PC-3 (cell line): ENCODE measurements around the gene SUGP1. TPM values are rescaled to one million over a fixed set of nuclear protein-coding genes. Genes with fewer than 3 reads are reported as not detected.

Source experiments
- ATAC-seq: fragments of 200-7000 bp; cut with Tn5 transposase; 2 replicates; pipeline ENCODE4 v1.9.1; 2020; ENCODE audit warnings: mild to moderate bottlenecking, moderate library complexity
- BruUV-seq: library from RNA; stranded (reverse); fragments of 400-500 nt; replicated peaks from 2 replicates; lab custom pipeline; 2021; lab: Mats Ljungman, UMichigan
- CTCF ChIA-PET: fragments of 300-600 bp; sonication (Branson Sonifier 250); formaldehyde crosslinking; loops from one replicate; lab custom pipeline; 2022; ENCODE audit warnings: antibody characterized with exemption; lab: Charles Lee
- POLR2A ChIA-PET: fragments of 300-600 bp; sonication (Branson Sonifier 250); formaldehyde crosslinking; loops from one replicate; lab custom pipeline; 2022; ENCODE audit warnings: antibody characterized with exemption; ENCODE audit not compliant: unreplicated experiment; lab: Charles Lee
- DNase-seq: peaks from one replicate; pipeline ENCODE4 v3.0.0-alpha.2; 2015
- H2AFZ ChIP-seq: fragments of 300-600 bp; sonication (generic); 2 replicates; pipeline ENCODE4 v1.6.0; 2016; ENCODE audit warnings: antibody characterized with exemption, low read length
- H3F3A ChIP-seq: fragments of 300-600 bp; sonication (generic); one replicate; pipeline ENCODE4 v1.6.0; 2017; ENCODE audit warnings: antibody characterized with exemption, low read length, control low read depth, mild to moderate bottlenecking; ENCODE audit not compliant: unreplicated experiment
- H3K27ac ChIP-seq: fragments of 300-600 bp; sonication (generic); 2 replicates; pipeline ENCODE4 v1.5.1; 2016; ENCODE audit warnings: mild to moderate bottlenecking, low read length
- H3K27me3 ChIP-seq: fragments of 300-600 bp; sonication (generic); 2 replicates; pipeline ENCODE4 v1.6.1; 2016; ENCODE audit warnings: low read length, mixed read lengths
- H3K36me3 ChIP-seq: fragments of 300-600 bp; sonication (generic); 2 replicates; pipeline ENCODE4 v1.6.1; 2016; ENCODE audit warnings: low read depth, mixed run types, low read length, mixed read lengths
- H3K4me1 ChIP-seq: fragments of 300-600 bp; sonication (generic); 2 replicates; pipeline ENCODE4 v1.5.1; 2016; ENCODE audit warnings: low read length; ENCODE audit not compliant: insufficient read depth
- H3K4me2 ChIP-seq: fragments of 300-600 bp; sonication (generic); 2 replicates; pipeline ENCODE4 v1.6.0; 2016; ENCODE audit warnings: low read length
- H3K4me3 ChIP-seq: fragments of 300-600 bp; sonication (generic); 2 replicates; pipeline ENCODE4 v1.5.1; 2016; ENCODE audit warnings: mild to moderate bottlenecking, low read length, mixed read lengths
- H3K79me2 ChIP-seq: fragments of 300-600 bp; sonication (generic); 2 replicates; pipeline ENCODE4 v1.6.1; 2017; ENCODE audit warnings: low read length, mixed read lengths
- H3K9ac ChIP-seq: fragments of 300-600 bp; sonication (generic); 2 replicates; pipeline ENCODE4 v1.6.0; 2016; ENCODE audit warnings: mild to moderate bottlenecking, low read length
- H3K9me2 ChIP-seq: fragments of 300-600 bp; sonication (generic); replicated peaks from 2 replicates; pipeline ENCODE4 v1.6.1; 2016; ENCODE audit warnings: mixed run types, low read length, mixed read lengths
- H3K9me3 ChIP-seq: fragments of 300-600 bp; sonication (generic); 2 replicates; pipeline ENCODE4 v1.6.1; 2016; ENCODE audit warnings: low read length, mixed read lengths
- H4K20me1 ChIP-seq: fragments of 300-600 bp; sonication (generic); 2 replicates; pipeline ENCODE4 v1.6.1; 2016; ENCODE audit warnings: low read length, mixed read lengths
- EZH2 ChIP-seq: fragments of 300-600 bp; sonication (generic); IDR thresholded peaks from one replicate; pipeline ENCODE4 v1.6.1; 2017; ENCODE audit warnings: antibody characterized with exemption, mild to moderate bottlenecking, low read length; ENCODE audit not compliant: unreplicated experiment
- EZH2phosphoT487 ChIP-seq: fragments of 300-600 bp; sonication (generic); IDR thresholded peaks from 2 replicates; pipeline ENCODE4 v1.6.1; 2018; ENCODE audit warnings: mild to moderate bottlenecking, antibody characterized with exemption, low read length, borderline replicate concordance
- intact Hi-C: fragments of 100-400 bp; cut with micrococcal nuclease; formaldehyde crosslinking; loops from 2 replicates; pipeline ENCODE4 v1.9.0; 2023
- total RNA-seq: library from RNA; depleted of rRNA; stranded (reverse); fragments of >200 nt; gene quantifications from 2 replicates; pipeline ENCODE4 v1.2.3, GENCODE V29; 2014
- TF ChIP-seq, protein P1 (sequence below): fragments of 300-600 bp; sonication (generic); conservative IDR thresholded peaks from 2 replicates; pipeline ENCODE4 v1.5.1; 2017; ENCODE audit warnings: antibody characterized with exemption, low read depth, mild to moderate bottlenecking, low read length

The SUGP1 gene
- total RNA-seq, 1 experiment from 2014 or later, result 42.1 TPM

DNA sequence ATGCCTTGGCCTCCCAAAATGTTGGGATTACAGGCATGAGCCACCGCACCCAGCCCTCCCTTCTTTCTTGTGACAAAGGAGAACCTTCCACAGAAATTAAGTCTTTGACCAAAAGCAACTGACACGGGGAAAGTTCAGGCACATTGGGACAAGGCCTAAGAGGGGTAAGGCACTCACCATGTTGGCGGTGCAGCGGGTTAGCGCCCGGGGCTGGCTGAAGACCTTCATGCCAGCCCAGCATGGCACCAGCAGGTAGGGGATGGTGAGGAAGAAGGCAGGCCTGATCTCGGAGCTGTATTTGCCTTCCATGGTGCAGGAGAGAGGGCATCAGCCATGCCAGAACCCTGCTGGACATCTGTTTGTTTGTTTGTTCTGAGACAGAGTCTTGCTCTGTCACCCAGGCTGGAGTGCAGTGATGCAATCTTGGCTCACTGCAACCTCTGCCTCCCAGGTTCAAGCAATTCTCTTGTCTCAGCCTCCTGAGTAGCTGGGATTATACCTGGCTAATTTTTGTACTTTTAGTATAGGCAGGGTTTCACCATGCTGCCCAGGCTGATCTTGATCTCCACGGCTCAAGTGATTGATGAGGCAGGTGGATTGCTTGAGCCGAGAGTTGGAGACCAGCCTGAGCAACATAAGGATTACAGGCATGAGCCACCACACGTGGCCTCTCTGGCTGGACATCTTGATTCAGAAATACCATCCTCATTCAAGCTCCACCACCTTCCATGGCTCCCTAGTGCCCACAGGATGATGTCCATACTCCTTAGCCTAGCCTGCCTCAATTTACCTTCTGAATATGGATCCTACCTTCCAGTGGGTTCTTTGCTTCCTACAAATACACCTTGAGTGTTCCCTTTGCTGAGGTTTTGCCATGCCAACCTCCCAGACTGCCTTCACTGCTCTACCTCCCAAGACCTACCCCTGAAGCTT is 51.6 kb downstream of the SUGP1 start:
- H3F3A ChIP-seq, result no peaks in the 10 kb centered on the region
- DNase-seq, result no peak
- no peak overlapping the region for H3K4me2 ChIP-seq
- no TSS peak for BruUV-seq
- TF ChIP-seq EZH2phosphoT487 (no peak), EZH2 (no peak)
- TF ChIP-seq, protein P1, sequence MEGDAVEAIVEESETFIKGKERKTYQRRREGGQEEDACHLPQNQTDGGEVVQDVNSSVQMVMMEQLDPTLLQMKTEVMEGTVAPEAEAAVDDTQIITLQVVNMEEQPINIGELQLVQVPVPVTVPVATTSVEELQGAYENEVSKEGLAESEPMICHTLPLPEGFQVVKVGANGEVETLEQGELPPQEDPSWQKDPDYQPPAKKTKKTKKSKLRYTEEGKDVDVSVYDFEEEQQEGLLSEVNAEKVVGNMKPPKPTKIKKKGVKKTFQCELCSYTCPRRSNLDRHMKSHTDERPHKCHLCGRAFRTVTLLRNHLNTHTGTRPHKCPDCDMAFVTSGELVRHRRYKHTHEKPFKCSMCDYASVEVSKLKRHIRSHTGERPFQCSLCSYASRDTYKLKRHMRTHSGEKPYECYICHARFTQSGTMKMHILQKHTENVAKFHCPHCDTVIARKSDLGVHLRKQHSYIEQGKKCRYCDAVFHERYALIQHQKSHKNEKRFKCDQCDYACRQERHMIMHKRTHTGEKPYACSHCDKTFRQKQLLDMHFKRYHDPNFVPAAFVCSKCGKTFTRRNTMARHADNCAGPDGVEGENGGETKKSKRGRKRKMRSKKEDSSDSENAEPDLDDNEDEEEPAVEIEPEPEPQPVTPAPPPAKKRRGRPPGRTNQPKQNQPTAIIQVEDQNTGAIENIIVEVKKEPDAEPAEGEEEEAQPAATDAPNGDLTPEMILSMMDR, result no peak
- H3K9me3 ChIP-seq, result no peaks in the 10 kb centered on the region
- no peaks in the 10 kb centered on the region for H3K9me2 ChIP-seq
- H3K27ac ChIP-seq, result no peak overlapping the region
- no peaks in the 10 kb centered on the region for H3K36me3 ChIP-seq
- no peak; the same call in 1 of the 2 replicates for ATAC-seq
- intact Hi-C loops, result no loop called here
- H3K4me3 ChIP-seq, result no peak overlapping the region
- no peaks in the 10 kb centered on the region for H3K79me2 ChIP-seq
- ChIA-PET CTCF (no interaction called here), POLR2A (no interaction called here)
- H4K20me1 ChIP-seq, result no peaks in the 10 kb centered on the region
- no peak overlapping the region for H3K9ac ChIP-seq
- H3K27me3 ChIP-seq, result no peaks in the 10 kb centered on the region
- no peaks in the 10 kb centered on the region for H3K4me1 ChIP-seq
- no peak overlapping the region for H2AFZ ChIP-seq

DNA sequence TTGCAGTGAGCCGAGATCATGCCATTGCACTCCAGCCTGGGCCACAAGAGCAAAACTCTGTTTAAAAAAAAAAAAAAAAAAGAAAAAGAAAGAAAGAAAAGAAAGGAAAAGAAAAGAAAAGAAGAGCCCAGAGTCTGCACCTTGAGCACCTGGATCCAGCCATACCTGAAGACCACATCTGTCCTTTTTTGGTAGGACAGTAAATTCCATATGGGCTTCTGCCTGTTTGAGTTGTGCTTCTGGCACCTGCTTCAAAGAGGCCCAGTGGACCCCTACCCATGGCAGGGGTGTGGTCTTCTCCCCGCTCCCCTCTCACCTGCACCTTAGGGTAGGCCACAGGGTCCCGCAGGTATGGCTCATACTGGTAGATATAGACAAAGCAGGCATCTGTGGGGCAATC is 53.0 kb downstream of the SUGP1 start:
- no TSS peak for BruUV-seq
- H3K4me2 ChIP-seq, result no peak overlapping the region
- DNase-seq (no peak), ATAC-seq (no peak)
- H3K9me2 ChIP-seq, result no peaks in the 10 kb centered on the region
- no peak overlapping the region for H3K4me3 ChIP-seq
- H3K9me3 ChIP-seq, result no peaks in the 10 kb centered on the region
- no peak for TF ChIP-seq EZH2phosphoT487
- TF ChIP-seq, protein P1, result no peak
- no peak for TF ChIP-seq EZH2
- H3K36me3 ChIP-seq, result no peaks in the 10 kb centered on the region
- H3K79me2 ChIP-seq, result no peaks in the 10 kb centered on the region
- peaks cover 7% of the 10 kb centered on the region for H3K27me3 ChIP-seq
- ChIA-PET POLR2A (no interaction called here), CTCF (no interaction called here)
- H3F3A ChIP-seq, result no peaks in the 10 kb centered on the region
- intact Hi-C loops, result no loop called here
- no peak overlapping the region for H3K27ac ChIP-seq
- no peaks in the 10 kb centered on the region for H3K4me1 ChIP-seq
- H3K9ac ChIP-seq, result no peak overlapping the region
- H2AFZ ChIP-seq, result no peak overlapping the region
- no peaks in the 10 kb centered on the region for H4K20me1 ChIP-seq

DNA sequence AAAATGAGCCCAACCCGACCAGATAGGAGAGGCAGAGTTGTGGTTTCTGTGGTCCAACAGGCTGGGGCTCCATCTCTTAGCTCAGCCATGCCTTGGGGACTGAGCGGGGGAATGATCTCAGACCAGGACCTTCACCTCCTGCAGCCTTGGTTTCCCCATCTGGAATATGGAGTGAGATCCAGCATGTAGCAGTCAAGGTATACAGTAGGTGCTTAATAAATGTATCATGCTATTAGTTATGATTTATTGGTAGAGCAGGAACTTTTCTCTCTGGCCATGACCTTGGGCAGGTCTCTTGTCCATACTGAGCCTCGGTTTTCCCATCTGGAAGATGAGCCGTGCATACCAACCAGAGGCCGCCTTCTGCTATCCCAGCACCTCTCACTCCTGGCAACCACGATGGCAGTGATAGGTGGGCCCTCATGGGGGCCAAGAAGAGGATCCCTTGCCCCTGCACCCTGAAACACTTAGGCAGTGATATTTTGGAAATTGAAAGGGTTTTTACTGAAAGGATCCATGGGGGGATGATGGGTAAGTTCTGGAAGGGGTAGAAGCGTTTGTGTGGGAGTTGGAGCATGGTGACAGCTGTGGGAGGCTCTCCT is 56.3 kb downstream of the SUGP1 start:
- Histone ChIP-seq H3K27me3 (peaks cover 14% of the 10 kb centered on the region), H3K9me3 (no peaks in the 10 kb centered on the region), H3K4me3 (no peak overlapping the region), H3K9ac (no peak overlapping the region), H3K4me2 (no peak overlapping the region), H3F3A (no peaks in the 10 kb centered on the region), H2AFZ (no peak overlapping the region), H3K4me1 (no peaks in the 10 kb centered on the region), H3K36me3 (no peaks in the 10 kb centered on the region), H3K27ac (no peak overlapping the region), H4K20me1 (no peaks in the 10 kb centered on the region), H3K79me2 (no peaks in the 10 kb centered on the region), H3K9me2 (no peaks in the 10 kb centered on the region)
- intact Hi-C loops, result no loop called here
- TF ChIP-seq, protein P1, result no peak
- TF ChIP-seq EZH2 (no peak), EZH2phosphoT487 (no peak)
- ATAC-seq (no peak), DNase-seq (no peak)
- BruUV-seq, result no TSS peak
- ChIA-PET CTCF (no interaction called here), POLR2A (no interaction called here)
